Transverse colon (tissue), 3 donors: ENCODE results near the gene RC3H1.

Source experiments
- CTCF ChIP-seq, 5 experiments: fragments of 200-600 bp in 3 of 5; fragments of 450-650 bp in 2 of 5; sonication (generic) in 3 of 5; IDR thresholded peaks; 1 replicate in 2 of 5; 2 replicates in 3 of 5; pipeline ENCODE4 v1.5.1; 2016 to 2017; ENCODE audit warnings: antibody characterized with exemption in 5 of 5, inconsistent platforms in 3 of 5, mild to moderate bottlenecking in 2 of 5, moderate library complexity in 1 of 5
- EP300 ChIP-seq: sonication (generic); formaldehyde crosslinking; IDR thresholded peaks from one replicate; pipeline ENCODE4 v1.6.1; 2017; ENCODE audit warnings: antibody characterized with exemption, low read depth
- POLR2A ChIP-seq: fragments of 450-650 bp; IDR thresholded peaks from one replicate; pipeline ENCODE4 v1.6.1; 2016; ENCODE audit warnings: antibody characterized with exemption, mild to moderate bottlenecking, moderate library complexity

GRCh38 chr1:173970252-173970651 lies 51.9 kb downstream of the RC3H1 start:
- TF ChIP-seq EP300 = no peak
- TF ChIP-seq CTCF (IDR thresholded peaks at IDR 0.05) = no peak
- TF ChIP-seq POLR2A = no peak
